HG03196 (cell line): Measurements from ENCODE around the gene CXCR2.
"Not testable (repeated sequence)": the region's sequence is repeated elsewhere in the genome, so short reads cannot be mapped to it uniquely, and the experiment has no call there.

ENCODE experiments used
- ATAC-seq: cut with Tn5 transposase; IDR thresholded peaks from one replicate; pipeline ENCODE4 v1.9.1; 2021; ENCODE audit not compliant: unreplicated experiment

The CXCR2 gene

GRCh38 chr2:218125626-218126080 lies at the start of gene CXCR2:
CXCR2 (plus strand) TSS chr2:218126028; CDS start chr2:218134802, 8,774 bp downstream.
- no peak for ATAC-seq

DNA sequence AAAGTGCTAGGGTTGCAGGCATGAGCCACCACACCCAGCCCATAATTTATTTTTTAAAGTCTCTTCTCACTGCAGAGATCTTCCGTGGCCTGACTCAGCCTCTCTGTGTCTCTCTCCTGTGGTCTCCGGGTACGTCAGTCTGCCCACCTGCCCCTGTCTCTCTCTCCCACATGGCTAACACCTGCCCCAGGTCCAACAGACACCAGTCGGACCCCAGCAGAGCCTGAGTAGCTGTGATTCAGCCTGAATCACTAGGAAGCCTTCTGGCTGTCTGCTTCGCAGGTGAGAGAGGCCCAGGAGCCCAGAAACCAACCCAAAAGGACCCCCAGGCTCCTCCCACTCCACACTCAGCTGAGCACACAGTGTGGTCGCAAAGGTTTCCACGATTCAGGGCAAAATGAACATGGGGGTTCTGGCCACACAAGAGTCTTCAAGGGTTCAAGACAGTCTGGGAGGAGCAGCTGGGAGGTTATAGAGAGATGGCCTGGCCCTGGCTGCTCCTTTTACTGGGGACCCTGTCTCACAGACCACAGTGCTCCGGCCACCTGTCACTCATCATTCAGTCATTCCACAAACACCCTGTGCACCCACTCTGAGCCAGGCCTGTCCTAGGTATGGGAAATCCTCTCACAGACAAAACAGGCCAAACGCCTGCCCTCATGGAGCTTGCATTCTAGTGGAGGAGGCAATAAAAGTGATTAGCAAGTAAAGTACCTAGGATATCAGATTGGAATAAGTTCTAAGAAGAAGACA lies 48.2 kb upstream of the CXCR2 start:
- ATAC-seq = no peak

GRCh38 chr2:218079943-218080913 lies 45.6 kb upstream of the CXCR2 start:
- no peak for ATAC-seq

- peak; percentile 85 for ATAC-seq
Observed at GRCh38 chr2:218081063-218081462, 44.8 kb upstream of the CXCR2 start.

- no peak for ATAC-seq
Observed at GRCh38 chr2:218081695-218082094, 44.1 kb upstream of the CXCR2 start.

GRCh38 chr2:218082586-218083351 lies 43.1 kb upstream of the CXCR2 start:
- no peak for ATAC-seq

DNA sequence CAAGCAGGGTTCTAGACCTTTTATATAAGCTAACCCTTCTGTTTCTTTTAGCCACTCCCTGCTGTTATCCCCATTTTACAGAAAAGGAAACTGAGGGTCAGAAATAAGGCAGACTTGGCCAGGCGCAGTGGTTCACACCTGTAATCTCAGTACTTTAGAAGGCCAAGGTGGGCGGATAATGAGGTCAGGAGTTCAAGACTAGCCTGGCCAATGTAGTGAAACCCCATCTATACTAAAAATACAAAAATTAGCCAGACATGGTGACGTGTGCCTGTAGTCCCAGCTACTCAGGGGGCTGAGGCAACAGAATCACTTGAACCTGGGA lies 42.5 kb upstream of the CXCR2 start:
- ATAC-seq = no peak

- no peak for ATAC-seq
Observed at GRCh38 chr2:218086478-218086877, 39.4 kb upstream of the CXCR2 start.

GRCh38 chr2:218089259-218089658 lies 36.6 kb upstream of the CXCR2 start:
- ATAC-seq = no peak

GRCh38 chr2:218091746-218092145 lies 34.1 kb upstream of the CXCR2 start:
- no peak for ATAC-seq

GRCh38 chr2:218093879-218094278 lies 31.9 kb upstream of the CXCR2 start:
- no peak for ATAC-seq

GRCh38 chr2:218095853-218096252 lies 30.0 kb upstream of the CXCR2 start:
- no peak for ATAC-seq

GRCh38 chr2:218097975-218098374 lies 27.9 kb upstream of the CXCR2 start:
- ATAC-seq = no peak

GRCh38 chr2:218108834-218109233 lies 17.0 kb upstream of the CXCR2 start:
- ATAC-seq = not testable (repeated sequence)

- ATAC-seq = not testable (repeated sequence)
Observed at GRCh38 chr2:218121789-218122188, 4.0 kb upstream of the CXCR2 start.

DNA sequence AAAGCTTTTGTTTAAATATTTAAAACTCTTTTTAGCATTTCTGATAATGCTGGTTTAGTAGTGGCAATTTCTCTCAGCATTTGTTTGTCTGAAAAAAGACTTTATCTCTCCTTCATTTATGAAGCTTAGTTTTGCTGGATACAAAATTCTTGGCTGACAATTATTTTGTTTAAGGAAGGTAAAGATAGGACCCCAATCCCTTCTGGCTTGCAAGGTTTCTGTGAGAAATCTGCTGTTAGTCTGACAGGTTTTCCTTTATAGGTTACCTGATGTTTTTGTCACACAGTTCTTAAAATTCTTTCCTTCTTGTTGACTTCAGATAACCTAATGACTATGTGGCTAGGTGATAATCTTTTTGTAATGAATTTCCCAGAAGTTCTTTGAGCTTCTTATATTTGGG lies 3.5 kb upstream of the CXCR2 start:
- not testable (repeated sequence) for ATAC-seq

- ATAC-seq = no peak
Observed at GRCh38 chr2:218123986-218124385, 1.8 kb upstream of the CXCR2 start.

DNA sequence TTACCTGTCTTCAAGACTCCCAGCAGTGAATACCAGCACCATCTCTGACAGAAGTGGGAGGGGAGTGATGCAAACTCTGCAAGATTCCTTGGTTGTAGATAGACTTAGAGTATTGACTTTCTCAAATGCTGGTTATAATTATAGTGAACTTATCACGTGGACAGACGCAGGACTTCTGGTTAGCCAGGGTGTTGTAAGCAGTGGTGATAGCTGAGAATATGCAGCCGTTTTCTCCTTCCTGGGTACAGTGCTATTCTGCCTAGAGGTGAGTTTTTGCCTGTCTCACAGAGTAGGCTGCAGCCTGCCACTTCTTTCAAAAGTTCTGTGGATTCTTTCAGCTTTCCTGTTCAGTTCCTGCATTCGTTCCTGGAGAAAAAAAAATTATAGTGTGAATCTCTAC lies 733 bp upstream of the CXCR2 start:
- no peak for ATAC-seq

DNA sequence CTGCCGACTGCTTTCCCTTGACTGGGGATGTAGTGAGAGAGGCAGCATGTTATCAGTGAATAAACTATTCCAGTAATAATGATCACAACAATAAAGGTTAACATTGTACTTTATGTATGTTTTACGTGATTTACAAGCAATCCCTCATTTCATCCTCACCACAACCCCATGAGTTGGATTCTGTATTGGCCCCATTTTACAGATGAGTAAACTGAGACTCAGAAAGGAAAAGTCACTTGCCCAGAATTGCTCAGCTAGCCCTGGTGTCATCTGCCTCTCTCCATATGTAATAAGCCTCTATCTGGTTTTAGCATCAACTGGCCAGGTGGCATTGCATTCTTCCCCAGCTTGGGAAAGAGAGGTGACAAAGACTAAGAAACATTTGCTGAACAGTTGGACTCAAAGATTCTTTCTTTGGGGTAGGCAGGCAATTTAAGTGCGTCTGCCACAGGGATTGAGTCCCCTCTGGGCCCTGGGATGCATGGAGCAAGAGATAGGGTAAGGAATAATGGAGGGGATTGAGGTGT lies 2.2 kb downstream of the CXCR2 start:
- ATAC-seq = no peak

- ATAC-seq = no peak
Observed at GRCh38 chr2:218128781-218129457, 3.1 kb downstream of the CXCR2 start.
